RWPE1 (cell line): ENCODE results near the gene ABCF2.

ENCODE experiments used
- CTCF ChIA-PET: fragments of 350-600 bp; sonication (Branson Sonifier 250); formaldehyde crosslinking; extraction: SDS; loops from one replicate; lab custom pipeline; 2021; lab: Yijun Ruan, JAX
- POLR2A ChIA-PET: fragments of 400-600 bp; formaldehyde crosslinking; extraction: SDS; loops from one replicate; lab custom pipeline; 2020; ENCODE audit warnings: antibody characterized with exemption; ENCODE audit not compliant: low non-redundant PET; lab: Yijun Ruan, JAX
- DNase-seq: peaks from one replicate; pipeline ENCODE4 v3.0.0; 2012; ENCODE audit warnings: low spot score
- H3K27ac ChIP-seq: fragments of 450-650 bp; 2 replicates; pipeline ENCODE4 v1.5.1; 2017
- TF ChIP-seq, protein P1 (sequence below): fragments of 450-650 bp; conservative IDR thresholded peaks from 2 replicates; pipeline ENCODE4 v1.5.1; 2017; ENCODE audit warnings: low read depth, mild to moderate bottlenecking

Gene ABCF2

DNA sequence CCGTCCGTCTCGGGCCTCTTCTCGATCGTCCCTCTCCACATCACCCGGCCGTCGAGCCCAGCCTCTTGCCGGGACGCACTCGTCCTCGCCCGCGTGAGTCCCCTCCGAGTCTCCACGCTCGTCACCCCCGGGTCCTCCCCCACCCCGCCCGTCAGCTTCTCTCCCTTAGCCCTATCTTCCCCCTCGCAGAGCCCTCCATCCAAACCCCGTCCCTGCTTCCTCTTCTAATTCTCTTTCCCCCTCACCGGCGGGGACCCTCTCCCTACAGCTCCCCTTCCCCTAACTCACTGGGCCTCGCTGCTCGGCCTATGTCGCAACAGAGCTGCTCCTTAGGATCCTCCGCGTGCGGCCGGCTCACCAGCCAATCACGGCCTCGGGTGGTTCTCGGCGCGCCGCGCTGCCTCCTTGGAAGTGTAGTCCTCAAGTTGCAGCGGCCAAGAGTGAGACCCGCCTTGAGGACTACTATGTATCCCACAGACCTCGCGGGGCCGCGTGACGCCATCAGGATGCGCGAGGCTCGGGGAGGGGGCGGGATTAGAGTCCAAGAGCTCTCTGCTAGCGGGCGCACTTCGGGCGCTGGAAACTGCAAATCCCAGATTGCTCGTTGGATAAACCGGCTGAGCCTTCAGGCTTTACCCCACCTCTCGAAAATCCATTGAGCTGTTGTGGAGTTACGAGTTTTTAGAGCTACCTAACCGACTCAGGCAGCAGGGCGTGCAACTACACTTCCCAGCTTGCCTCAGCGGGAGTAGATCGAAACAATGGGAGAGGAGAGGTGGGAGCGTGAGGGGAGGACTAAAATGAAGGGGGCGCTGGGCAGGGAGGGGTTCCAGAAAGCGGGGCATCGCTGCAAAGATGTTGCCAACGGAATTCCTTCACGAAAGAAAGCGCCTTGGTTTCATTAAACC, at the start of gene ABCF2:
ABCF2 (minus strand) TSS at position 331 of the 908 bp plus-strand sequence. CDS start 747 bp downstream, outside the sequence.
- peak; percentile 98 for DNase-seq
- TF ChIP-seq, protein P1, sequence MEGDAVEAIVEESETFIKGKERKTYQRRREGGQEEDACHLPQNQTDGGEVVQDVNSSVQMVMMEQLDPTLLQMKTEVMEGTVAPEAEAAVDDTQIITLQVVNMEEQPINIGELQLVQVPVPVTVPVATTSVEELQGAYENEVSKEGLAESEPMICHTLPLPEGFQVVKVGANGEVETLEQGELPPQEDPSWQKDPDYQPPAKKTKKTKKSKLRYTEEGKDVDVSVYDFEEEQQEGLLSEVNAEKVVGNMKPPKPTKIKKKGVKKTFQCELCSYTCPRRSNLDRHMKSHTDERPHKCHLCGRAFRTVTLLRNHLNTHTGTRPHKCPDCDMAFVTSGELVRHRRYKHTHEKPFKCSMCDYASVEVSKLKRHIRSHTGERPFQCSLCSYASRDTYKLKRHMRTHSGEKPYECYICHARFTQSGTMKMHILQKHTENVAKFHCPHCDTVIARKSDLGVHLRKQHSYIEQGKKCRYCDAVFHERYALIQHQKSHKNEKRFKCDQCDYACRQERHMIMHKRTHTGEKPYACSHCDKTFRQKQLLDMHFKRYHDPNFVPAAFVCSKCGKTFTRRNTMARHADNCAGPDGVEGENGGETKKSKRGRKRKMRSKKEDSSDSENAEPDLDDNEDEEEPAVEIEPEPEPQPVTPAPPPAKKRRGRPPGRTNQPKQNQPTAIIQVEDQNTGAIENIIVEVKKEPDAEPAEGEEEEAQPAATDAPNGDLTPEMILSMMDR: no peak
- ChIA-PET POLR2A (no interaction called here), CTCF (interaction anchor here (0.6 kb wide), 2 partner anchors 55 to 133 kb away, joined by 3 read pairs; no protein-coding TSS in a partner anchor)
- H3K27ac ChIP-seq: peak within 1 kb of the TSS; percentile 90

DNA sequence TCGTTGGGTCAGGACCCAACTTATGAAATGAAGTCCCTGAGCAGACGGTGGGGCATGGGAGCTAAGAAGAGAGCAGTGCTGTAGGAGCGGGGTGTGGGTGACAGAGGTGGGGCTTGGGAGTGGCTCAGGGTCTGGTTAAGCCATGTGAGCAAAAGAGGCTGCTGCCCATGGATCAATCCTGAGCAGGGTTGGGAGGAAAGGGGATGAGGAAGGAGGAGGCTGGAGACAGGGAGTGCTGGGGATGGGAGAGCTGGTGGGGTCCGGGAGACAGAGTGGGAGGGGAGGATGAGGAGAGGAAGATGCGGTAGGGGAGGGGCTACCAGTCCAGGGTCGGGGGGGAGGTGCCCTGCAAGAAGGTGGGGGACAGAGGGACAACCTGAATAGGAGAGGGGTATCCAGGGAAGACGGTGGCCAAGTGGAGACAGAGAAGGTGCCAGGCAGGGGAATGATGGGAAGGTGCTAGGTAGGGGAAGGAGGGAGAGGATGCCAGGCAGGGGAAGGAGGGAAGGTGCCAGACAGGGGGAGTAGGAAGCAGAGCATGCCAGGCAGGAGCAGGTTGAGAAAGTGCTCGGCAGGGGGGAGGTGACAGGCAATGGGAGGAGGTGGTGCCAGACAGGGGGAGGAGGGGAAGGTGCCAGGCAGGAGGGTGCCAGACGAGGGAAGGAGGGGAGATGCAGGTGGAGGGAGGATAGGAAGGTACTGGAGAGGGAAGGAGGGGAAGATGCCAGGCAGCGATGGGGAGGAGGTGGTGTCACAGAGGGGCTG, 49.0 kb upstream of the ABCF2 start:
- TF ChIP-seq, protein P1: no peak
- CTCF ChIA-PET: interaction anchor here (0.6 to 0.7 kb wide), 2 partner anchors 13 to 1298 kb away, joined by 3 read pairs; no protein-coding TSS in a partner anchor
- POLR2A ChIA-PET: no interaction called here
- no peak overlapping the region for H3K27ac ChIP-seq
- no peak for DNase-seq

DNA sequence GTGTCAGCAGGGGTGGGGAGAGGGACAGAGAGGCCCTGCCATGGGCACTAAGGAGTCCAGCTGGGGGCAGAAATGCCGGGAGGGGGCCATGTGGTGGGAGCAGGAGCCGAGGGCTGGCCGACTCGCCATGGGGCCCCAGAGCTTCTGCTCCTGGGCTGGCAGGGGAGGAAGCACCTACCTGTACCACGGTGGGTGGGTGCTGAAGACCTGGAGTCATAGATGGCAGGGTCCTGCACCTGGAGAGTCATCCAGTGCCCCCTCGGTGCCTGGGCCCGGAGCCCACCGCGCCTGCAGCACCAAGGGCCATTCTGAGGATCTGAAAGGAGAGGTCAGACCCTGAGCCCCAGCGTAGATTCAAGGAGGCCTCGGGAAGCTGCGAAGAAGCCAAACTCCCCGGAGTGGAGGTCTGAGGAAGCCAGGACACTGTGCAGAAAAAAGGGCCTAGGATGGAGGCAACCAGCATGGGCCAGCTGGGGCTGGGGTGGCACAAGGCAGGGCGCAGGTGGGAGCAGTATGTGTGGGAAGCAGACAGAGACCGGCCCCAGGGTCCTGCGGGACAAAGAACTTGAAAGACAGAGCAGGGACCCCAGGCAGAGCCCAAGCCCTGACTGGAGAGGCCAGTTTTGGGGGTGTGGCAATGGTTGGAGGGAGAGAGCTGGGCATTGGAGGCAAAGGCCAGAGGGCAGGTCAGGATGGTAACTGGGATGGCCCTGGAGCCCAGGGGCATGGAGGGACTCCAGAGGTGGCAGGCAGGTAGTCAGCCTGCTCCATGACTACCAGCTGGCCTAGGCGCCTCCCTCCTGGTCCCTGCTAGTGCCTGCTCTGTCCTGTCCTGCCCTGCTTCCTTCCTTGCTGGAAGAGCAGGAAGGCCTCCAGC, 48.2 kb upstream of the ABCF2 start:
- H3K27ac ChIP-seq: no peak overlapping the region
- no peak for DNase-seq
- ChIA-PET CTCF (interaction anchor here (0.6 to 0.7 kb wide), 2 partner anchors 13 to 1298 kb away, joined by 3 read pairs; no protein-coding TSS in a partner anchor), POLR2A (no interaction called here)
- TF ChIP-seq, protein P1: no peak

DNA sequence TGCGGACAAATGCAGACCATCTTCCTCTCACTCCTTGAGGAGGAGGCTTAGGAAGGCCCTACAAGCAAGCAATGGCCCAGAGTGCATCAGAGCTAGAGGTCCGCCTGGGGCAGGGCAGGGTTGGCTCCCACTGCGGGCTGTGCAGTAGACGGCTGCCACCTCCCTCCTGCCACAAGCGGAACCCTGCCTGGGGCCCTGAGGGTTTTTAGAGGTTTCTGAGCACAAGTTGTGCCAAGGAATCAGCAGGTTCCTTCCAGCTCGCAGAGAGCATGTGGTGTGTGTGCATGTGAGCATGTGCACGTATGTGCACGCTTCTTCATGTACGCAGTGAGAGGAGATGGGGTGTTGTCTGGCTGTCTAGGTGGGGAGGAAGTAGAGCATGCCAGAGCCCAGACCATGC, 47.4 kb upstream of the ABCF2 start:
- CTCF ChIA-PET: no interaction called here

DNA sequence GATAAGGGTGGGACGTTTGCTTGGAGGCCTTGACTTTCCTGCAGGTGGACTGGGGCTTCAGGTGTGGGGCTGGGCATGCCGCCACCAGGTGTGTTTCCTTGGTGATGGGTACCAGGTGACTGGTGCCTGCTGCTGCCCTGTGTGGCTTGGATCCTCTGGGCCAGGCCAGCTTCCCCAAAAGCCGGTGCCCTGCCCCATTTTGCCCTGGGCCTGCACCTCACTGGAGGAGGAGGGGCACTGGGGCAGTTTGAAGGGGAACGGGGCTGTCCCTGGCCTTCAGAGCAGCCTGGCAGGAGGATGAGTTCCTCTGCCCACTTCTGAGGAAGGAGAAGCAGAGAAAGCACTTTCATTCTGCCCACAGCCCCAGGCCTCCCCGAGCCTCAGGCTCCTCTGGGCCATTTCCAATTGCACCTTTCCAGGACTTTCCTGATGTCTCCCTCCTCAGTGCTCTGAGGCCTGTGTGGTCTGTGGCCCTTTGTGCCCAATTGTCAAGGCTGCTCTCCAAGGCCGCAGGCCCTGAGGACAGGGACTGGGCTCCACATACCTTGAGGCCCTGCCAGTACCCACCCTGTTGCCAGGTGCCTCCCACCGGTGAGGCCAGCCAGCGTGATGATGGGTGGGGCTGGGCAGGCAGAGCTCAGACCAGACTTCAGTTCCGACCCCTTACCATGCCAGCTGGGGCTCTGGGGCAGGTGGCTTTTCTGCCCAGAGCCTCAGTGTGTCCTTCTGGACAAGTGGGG, 46.8 kb upstream of the ABCF2 start:
- POLR2A ChIA-PET: no interaction called here
- CTCF ChIA-PET: no interaction called here
- H3K27ac ChIP-seq: no peak overlapping the region
- TF ChIP-seq, protein P1: no peak
- no peak for DNase-seq

More for the DNA sequence above, 47.4 kb upstream of the ABCF2 start:
- DNase-seq: no peak
- POLR2A ChIA-PET: no interaction called here
- no peak overlapping the region for H3K27ac ChIP-seq
- TF ChIP-seq, protein P1: no peak
